ENCODE measurements around the gene CCDC92. TPM values are rescaled to one million over a fixed set of nuclear protein-coding genes. Genes with fewer than 3 reads are reported as not detected.
A peak's percentile ranks its signal among the peaks of the same experiment; 100 is the strongest.

CCDC92 gene
- total RNA-seq, 1 donor from 2014 or later, result 55.1 TPM

DNA sequence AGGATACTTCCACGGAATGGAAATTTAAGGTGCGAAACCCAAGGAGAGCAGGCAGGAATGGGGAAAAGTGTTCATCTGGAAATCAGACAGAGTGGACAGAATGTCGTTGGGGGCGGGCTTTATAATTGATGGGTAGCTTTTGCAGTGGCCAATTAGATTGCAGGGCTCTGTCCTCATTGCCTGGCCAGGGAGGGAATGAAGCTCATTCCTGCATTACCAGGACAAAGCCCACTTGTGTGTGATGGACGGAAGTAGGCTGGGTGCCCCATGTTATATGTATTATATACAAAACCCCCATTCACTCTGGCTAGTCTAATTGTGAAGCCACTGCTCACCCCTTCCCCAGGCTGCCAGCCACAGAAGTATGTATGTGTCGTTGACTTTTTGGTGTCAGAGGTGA is 23.9 kb upstream of the CCDC92 start:
- Mint-ChIP-seq H3K9me3 (ENCODE audit: unreplicated experiment) (no peaks in the 10 kb centered on the region), H3K27me3 (ENCODE audit: unreplicated experiment) (no peaks in the 10 kb centered on the region), H3K36me3 (ENCODE audit: unreplicated experiment) (peaks cover 33% of the 10 kb centered on the region), H3K4me3 (ENCODE audit: unreplicated experiment) (no peak overlapping the region), H3K27ac (ENCODE audit: unreplicated experiment) (peak overlapping the region; percentile 27), H3K4me1 (ENCODE audit: unreplicated experiment) (peaks cover 29% of the 10 kb centered on the region)
- TF ChIP-seq, protein P1, sequence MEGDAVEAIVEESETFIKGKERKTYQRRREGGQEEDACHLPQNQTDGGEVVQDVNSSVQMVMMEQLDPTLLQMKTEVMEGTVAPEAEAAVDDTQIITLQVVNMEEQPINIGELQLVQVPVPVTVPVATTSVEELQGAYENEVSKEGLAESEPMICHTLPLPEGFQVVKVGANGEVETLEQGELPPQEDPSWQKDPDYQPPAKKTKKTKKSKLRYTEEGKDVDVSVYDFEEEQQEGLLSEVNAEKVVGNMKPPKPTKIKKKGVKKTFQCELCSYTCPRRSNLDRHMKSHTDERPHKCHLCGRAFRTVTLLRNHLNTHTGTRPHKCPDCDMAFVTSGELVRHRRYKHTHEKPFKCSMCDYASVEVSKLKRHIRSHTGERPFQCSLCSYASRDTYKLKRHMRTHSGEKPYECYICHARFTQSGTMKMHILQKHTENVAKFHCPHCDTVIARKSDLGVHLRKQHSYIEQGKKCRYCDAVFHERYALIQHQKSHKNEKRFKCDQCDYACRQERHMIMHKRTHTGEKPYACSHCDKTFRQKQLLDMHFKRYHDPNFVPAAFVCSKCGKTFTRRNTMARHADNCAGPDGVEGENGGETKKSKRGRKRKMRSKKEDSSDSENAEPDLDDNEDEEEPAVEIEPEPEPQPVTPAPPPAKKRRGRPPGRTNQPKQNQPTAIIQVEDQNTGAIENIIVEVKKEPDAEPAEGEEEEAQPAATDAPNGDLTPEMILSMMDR (IDR thresholded peaks at IDR 0.05), result no peak
- no peak for DNase-seq (ENCODE audit: extremely low spot score, unreplicated experiment)

GRCh38 chr12:123995023-123995748 is 22.6 kb upstream of the CCDC92 start:
- Mint-ChIP-seq H3K4me3 (ENCODE audit: unreplicated experiment) (no peak overlapping the region), H3K27me3 (ENCODE audit: unreplicated experiment) (no peaks in the 10 kb centered on the region), H3K36me3 (ENCODE audit: unreplicated experiment) (peaks cover 39% of the 10 kb centered on the region), H3K27ac (ENCODE audit: unreplicated experiment) (no peak overlapping the region), H3K4me1 (ENCODE audit: unreplicated experiment) (peaks cover 36% of the 10 kb centered on the region), H3K9me3 (ENCODE audit: unreplicated experiment) (no peaks in the 10 kb centered on the region)
- no peak for DNase-seq (ENCODE audit: extremely low spot score, unreplicated experiment)
- TF ChIP-seq, protein P1 (IDR thresholded peaks at IDR 0.05), result no peak

GRCh38 chr12:123992118-123992825 is 19.6 kb upstream of the CCDC92 start:
- DNase-seq (ENCODE audit: extremely low spot score, unreplicated experiment), result no peak
- Mint-ChIP-seq H3K4me3 (ENCODE audit: unreplicated experiment) (no peak overlapping the region), H3K27me3 (ENCODE audit: unreplicated experiment) (no peaks in the 10 kb centered on the region), H3K4me1 (ENCODE audit: unreplicated experiment) (peaks cover 40% of the 10 kb centered on the region), H3K36me3 (ENCODE audit: unreplicated experiment) (peaks cover 44% of the 10 kb centered on the region), H3K9me3 (ENCODE audit: unreplicated experiment) (no peaks in the 10 kb centered on the region), H3K27ac (ENCODE audit: unreplicated experiment) (no peak overlapping the region)
- TF ChIP-seq, protein P1 (IDR thresholded peaks at IDR 0.05), result no peak

DNA sequence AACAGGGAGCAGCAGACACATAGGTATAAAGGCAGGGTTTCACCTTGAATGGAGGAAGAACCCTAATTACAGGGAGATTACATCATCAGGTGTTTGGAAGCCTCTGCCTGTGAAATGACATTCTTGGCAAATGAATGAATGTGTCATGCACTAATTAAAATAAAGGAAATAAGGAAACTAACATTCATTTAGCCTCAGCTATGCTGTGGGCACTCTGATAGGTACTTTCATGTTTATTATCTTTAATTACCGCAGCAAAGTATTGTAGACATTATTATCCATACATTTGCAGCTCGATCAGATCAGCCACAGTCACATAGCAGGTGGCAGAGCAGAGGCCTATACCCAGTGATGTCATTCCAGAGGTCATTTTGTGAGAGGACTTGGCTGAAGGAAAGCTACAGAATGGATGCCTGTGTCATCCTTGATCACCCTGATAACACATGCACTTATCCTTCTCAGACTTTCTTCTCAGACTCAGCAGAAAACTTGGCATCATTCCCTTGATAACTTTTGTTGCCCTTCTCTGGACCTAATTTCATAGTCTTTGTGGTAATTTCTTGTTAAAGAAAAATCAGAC is 18.8 kb upstream of the CCDC92 start:
- H3K27me3 Mint-ChIP-seq (ENCODE audit: unreplicated experiment), result no peaks in the 10 kb centered on the region

More for the DNA sequence above, 18.8 kb upstream of the CCDC92 start:
- no peak overlapping the region for H3K27ac Mint-ChIP-seq (ENCODE audit: unreplicated experiment)
- H3K4me1 Mint-ChIP-seq (ENCODE audit: unreplicated experiment), result peaks cover 40% of the 10 kb centered on the region
- DNase-seq (ENCODE audit: extremely low spot score, unreplicated experiment), result no peak
- no peaks in the 10 kb centered on the region for H3K9me3 Mint-ChIP-seq (ENCODE audit: unreplicated experiment)
- peaks cover 43% of the 10 kb centered on the region for H3K36me3 Mint-ChIP-seq (ENCODE audit: unreplicated experiment)
- TF ChIP-seq, protein P1 (IDR thresholded peaks at IDR 0.05), result no peak
- H3K4me3 Mint-ChIP-seq (ENCODE audit: unreplicated experiment), result no peak overlapping the region
